Parathyroid adenoma (tissue), 2 donors: ENCODE results near the gene PEPD.

ENCODE experiments used
- H2AFZ ChIP-seq: fragments of 300-600 bp; sonication (generic); one replicate; pipeline ENCODE4 v1.7.0; 2017; ENCODE audit warnings: antibody characterized with exemption, mild to moderate bottlenecking
- H3K27ac ChIP-seq: fragments of 300-600 bp; sonication (generic); one replicate; pipeline ENCODE4 v1.7.0; 2017
- H3K27me3 ChIP-seq: fragments of 300-600 bp; sonication (generic); one replicate; pipeline ENCODE4 v1.7.0; 2017; ENCODE audit warnings: low read length; ENCODE audit not compliant: control insufficient read depth, insufficient read depth
- H3K36me3 ChIP-seq: fragments of 300-600 bp; sonication (generic); one replicate; pipeline ENCODE4 v1.7.0; 2017; ENCODE audit warnings: low read length; ENCODE audit not compliant: control insufficient read depth, insufficient read depth
- H3K4me1 ChIP-seq: fragments of 300-600 bp; sonication (generic); one replicate; pipeline ENCODE4 v1.7.0; 2017; ENCODE audit warnings: control low read depth
- H3K4me2 ChIP-seq: fragments of 300-600 bp; sonication (generic); one replicate; pipeline ENCODE4 v1.7.0; 2017; ENCODE audit warnings: low read length
- H3K4me3 ChIP-seq: fragments of 300-600 bp; sonication (generic); one replicate; pipeline ENCODE4 v1.7.0; 2017; ENCODE audit warnings: low read depth, low read length
- H3K79me2 ChIP-seq: fragments of 300-600 bp; sonication (generic); one replicate; pipeline ENCODE4 v1.7.0; 2017; ENCODE audit warnings: control low read depth
- H3K9ac ChIP-seq: fragments of 300-600 bp; sonication (generic); one replicate; pipeline ENCODE4 v1.7.0; 2017; ENCODE audit warnings: mild to moderate bottlenecking
- H3K9me3 ChIP-seq: fragments of 300-600 bp; sonication (generic); one replicate; pipeline ENCODE4 v1.7.0; 2017; ENCODE audit warnings: low read length; ENCODE audit not compliant: control insufficient read depth
- CTCF ChIP-seq: fragments of 300-600 bp; sonication (generic); IDR thresholded peaks from one replicate; pipeline ENCODE4 v1.7.0; 2017; ENCODE audit warnings: antibody characterized with exemption, mild to moderate bottlenecking
- donor health status: primary hyperparathyroidism.

PEPD gene

GRCh38 chr19:33442706-33443105 is 78.9 kb downstream of the PEPD start:
- Histone ChIP-seq H3K79me2 (no peaks in the 10 kb centered on the region), H3K9ac (no peak overlapping the region), H3K4me1 (no peaks in the 10 kb centered on the region), H3K27me3 (no peaks in the 10 kb centered on the region), H2AFZ (no peak overlapping the region), H3K36me3 (no peaks in the 10 kb centered on the region), H3K4me3 (no peak overlapping the region), H3K9me3 (no peaks in the 10 kb centered on the region), H3K4me2 (no peak overlapping the region), H3K27ac (no peak overlapping the region)
- TF ChIP-seq CTCF, result no peak

GRCh38 chr19:33441828-33442227 is 79.8 kb downstream of the PEPD start:
- H3K9ac ChIP-seq, result no peak overlapping the region
- H3K27ac ChIP-seq, result no peak overlapping the region
- no peak overlapping the region for H2AFZ ChIP-seq
- H3K4me2 ChIP-seq, result no peak overlapping the region
- no peaks in the 10 kb centered on the region for H3K9me3 ChIP-seq
- TF ChIP-seq CTCF, result no peak
- no peaks in the 10 kb centered on the region for H3K4me1 ChIP-seq
- H3K36me3 ChIP-seq, result no peaks in the 10 kb centered on the region
- no peaks in the 10 kb centered on the region for H3K79me2 ChIP-seq
- H3K4me3 ChIP-seq, result no peak overlapping the region
- H3K27me3 ChIP-seq, result no peaks in the 10 kb centered on the region

GRCh38 chr19:33441277-33441699 is 80.3 kb downstream of the PEPD start:
- no peak overlapping the region for H3K4me3 ChIP-seq
- no peaks in the 10 kb centered on the region for H3K9me3 ChIP-seq
- no peaks in the 10 kb centered on the region for H3K79me2 ChIP-seq
- no peak overlapping the region for H2AFZ ChIP-seq
- TF ChIP-seq CTCF, result no peak
- no peak overlapping the region for H3K27ac ChIP-seq
- H3K36me3 ChIP-seq, result no peaks in the 10 kb centered on the region
- no peak overlapping the region for H3K9ac ChIP-seq
- H3K27me3 ChIP-seq, result no peaks in the 10 kb centered on the region
- no peak overlapping the region for H3K4me2 ChIP-seq
- no peaks in the 10 kb centered on the region for H3K4me1 ChIP-seq

- H3K9ac ChIP-seq, result no peak overlapping the region
- no peak for TF ChIP-seq CTCF
- H3K4me2 ChIP-seq, result no peak overlapping the region
- no peak overlapping the region for H3K27ac ChIP-seq
- no peaks in the 10 kb centered on the region for H3K79me2 ChIP-seq
- H3K4me1 ChIP-seq, result no peaks in the 10 kb centered on the region
- no peaks in the 10 kb centered on the region for H3K9me3 ChIP-seq
- no peaks in the 10 kb centered on the region for H3K27me3 ChIP-seq
- no peak overlapping the region for H2AFZ ChIP-seq
- H3K36me3 ChIP-seq, result no peaks in the 10 kb centered on the region
- H3K4me3 ChIP-seq, result no peak overlapping the region
These were observed 80.9 kb downstream of the PEPD start for GRCh38 chr19:33440682-33441081.

- no peaks in the 10 kb centered on the region for H3K27me3 ChIP-seq
- no peaks in the 10 kb centered on the region for H3K4me1 ChIP-seq
- no peaks in the 10 kb centered on the region for H3K79me2 ChIP-seq
- no peaks in the 10 kb centered on the region for H3K36me3 ChIP-seq
- no peaks in the 10 kb centered on the region for H3K9me3 ChIP-seq
- no peak overlapping the region for H3K4me3 ChIP-seq
- H3K9ac ChIP-seq, result no peak overlapping the region
- H3K4me2 ChIP-seq, result no peak overlapping the region
- H2AFZ ChIP-seq, result no peak overlapping the region
- H3K27ac ChIP-seq, result no peak overlapping the region
- TF ChIP-seq CTCF, result no peak
These were observed 81.3 kb downstream of the PEPD start for GRCh38 chr19:33440241-33440640.
